Mammary epithelial cell (primary cell): ENCODE data around the gene CORO6.
"Not testable (repeated sequence)": the region's sequence is repeated elsewhere in the genome, so short reads cannot be mapped to it uniquely, and the experiment has no call there.

Source experiments
- CTCF ChIP-seq, 2 donors: IDR thresholded peaks in 1 of 2; conservative IDR thresholded peaks in 1 of 2; 2 replicates each; pipeline ENCODE4 v1.5.1; 2011 to 2012; ENCODE audit warnings: inconsistent platforms in 2 of 2, low read length in 2 of 2, mild to moderate bottlenecking in 2 of 2, control low read depth in 1 of 2, low read depth in 1 of 2; ENCODE audit not compliant: insufficient read depth in 1 of 2; ENCODE audit errors: extremely low read depth in 1 of 2
- EZH2 ChIP-seq: IDR thresholded peaks from 2 replicates; pipeline ENCODE4 v1.6.1; 2012; ENCODE audit warnings: low read length, inconsistent platforms, borderline replicate concordance

DNA sequence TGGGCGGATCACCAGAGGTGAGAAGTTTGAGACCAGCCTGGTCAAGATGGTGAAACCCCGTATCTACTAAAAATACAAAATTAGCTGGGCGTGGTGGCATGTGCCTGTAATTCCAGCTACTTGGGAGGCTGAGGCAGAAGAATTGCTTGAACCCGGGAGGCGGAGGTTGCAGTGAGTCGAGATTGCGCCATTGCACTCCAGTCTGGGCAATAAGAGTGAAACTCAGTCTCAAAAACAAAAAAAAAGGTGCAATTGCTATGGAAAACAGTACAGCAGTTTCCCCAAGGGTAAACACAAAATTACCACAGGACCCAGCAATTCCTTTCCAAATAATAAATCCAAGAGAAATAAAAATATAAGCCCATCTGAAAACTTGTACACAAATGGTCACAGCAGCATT lies 29.2 kb upstream of the CORO6 start:
- TF ChIP-seq CTCF (conservative IDR thresholded peaks at IDR 0.05 in 1 of 2, IDR thresholded peaks at IDR 0.05 in 1 of 2; ENCODE audit: extremely low read depth in 1 of 2, insufficient read depth in 1 of 2, low read depth in 1 of 2, low read length in 2 of 2); EZH2: not testable (repeated sequence)
